OCI-M2 (cell line): ENCODE data around the gene NRARP.
"Not testable (repeated sequence)": the region's sequence is repeated elsewhere in the genome, so short reads cannot be mapped to it uniquely, and the experiment has no call there.

Experiments used
- DNase-seq: peaks from one replicate; lab custom pipeline; 2025; ENCODE audit not compliant: unreplicated experiment; lab: John Stamatoyannopoulos, UW

The NRARP gene, protein sequence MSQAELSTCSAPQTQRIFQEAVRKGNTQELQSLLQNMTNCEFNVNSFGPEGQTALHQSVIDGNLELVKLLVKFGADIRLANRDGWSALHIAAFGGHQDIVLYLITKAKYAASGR

DNA sequence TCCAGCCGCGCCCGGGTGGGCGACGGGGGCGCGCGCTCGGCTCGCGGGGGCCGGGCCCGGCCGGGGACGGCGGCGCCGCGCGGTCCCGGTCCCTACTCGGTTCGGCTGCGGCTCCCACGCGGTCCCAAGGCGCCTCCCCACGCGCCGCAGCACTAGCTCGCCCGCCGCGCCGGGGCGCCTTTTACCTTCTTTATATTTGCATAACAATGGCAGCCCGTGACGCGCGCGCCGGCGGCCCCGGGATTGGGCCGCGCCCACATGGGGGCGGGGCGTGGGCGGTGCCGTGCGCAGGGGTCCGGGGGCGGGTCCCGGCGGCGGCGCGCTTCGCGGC, at the start of gene NRARP:
Gene NRARP, minus strand, starts transcription at position 154 of the 331 bp plus-strand sequence. CDS start 343 bp downstream, outside the sequence.
- DNase-seq = no peak

GRCh38 chr9:137350696-137351584, 48.9 kb upstream of the NRARP start:
- no peak for DNase-seq

DNA sequence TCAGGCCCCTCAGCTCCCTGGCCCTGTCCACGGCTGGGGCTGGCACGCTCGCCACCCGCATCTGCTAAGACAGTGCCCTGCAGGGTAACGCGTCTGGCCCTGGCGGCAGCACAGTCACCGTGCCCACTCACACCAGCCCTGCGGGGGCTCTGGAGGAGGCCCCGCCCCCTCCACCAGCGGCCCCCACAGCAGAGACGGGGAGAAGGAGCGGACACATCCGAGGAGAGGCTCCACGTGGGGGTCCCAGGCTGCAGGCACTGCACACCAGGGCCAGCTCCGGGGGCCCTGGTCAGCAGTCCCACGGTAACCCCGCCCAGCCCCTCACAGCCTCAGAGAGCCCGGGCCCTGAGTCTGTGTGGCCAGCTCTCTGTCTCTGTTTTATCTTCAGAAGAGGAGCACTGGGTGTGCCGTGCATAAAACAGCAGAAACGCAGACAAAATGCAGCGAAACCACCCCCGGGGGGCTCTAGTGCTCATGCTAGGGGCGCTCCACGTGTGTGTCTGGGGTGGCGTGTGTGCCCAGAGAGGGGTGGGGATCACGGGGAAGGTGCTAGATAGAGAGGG, 47.5 kb upstream of the NRARP start:
- DNase-seq = no peak

DNA sequence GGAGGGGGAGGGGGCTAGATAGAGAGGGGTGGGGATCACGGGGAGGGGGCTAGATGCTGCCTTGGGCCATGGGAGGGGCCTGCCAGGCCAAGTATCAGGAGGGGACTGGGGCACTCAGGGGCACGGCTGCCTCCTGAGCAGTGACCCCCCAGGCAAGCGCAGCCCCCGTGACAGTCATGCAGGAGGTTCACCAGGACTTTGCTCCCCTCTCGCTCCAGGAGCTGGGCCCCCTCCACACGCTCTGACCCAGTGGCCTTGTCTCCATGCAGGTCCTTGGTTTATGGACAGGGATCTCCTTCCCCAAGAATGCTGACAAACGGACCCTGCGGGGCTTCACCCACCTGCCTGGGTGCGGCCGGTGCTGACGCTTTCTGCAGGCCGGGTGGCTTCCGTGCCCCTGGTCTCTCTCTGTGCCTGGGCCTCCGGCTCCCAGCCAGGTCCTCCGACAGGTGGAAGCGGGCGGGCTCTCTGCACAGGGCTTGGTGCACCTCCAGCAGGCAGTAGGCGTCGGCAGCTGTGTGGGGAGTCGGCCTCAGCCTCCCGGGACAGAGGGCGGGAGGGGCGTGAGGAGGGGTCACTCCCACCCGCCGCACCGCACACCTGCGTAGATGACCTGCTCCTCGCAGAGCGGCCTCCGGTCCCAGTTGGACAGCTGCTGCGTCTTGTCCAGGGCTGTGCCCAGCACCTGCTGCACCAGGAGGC, 46.8 kb upstream of the NRARP start:
- no peak for DNase-seq

- no peak for DNase-seq
Measured at GRCh38 chr9:137347928-137348327, 45.9 kb upstream of the NRARP start.

GRCh38 chr9:137342482-137342881, 40.4 kb upstream of the NRARP start:
- DNase-seq = no peak

DNA sequence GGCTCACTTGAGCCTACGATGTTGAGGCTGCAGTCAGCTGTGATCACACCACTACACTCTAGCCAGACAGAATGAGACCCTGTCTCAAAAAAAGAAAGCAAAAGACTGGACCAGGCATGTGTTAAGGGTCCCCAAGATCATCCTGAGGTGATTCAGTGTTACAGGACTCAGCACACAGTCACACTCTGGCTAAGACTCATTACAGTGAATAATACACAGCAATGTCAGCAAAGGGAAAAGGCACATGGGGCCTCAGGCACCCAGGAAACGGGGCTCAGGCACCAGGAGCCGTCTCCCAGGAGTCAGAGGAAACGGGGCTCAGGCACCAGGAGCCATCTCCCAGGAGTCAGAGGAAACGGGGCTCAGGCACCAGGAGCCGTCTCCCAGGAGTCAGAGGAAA, 39.2 kb upstream of the NRARP start:
- no peak for DNase-seq

- DNase-seq = not testable (repeated sequence)
Measured at GRCh38 chr9:137339908-137340462, 37.9 kb upstream of the NRARP start.

GRCh38 chr9:137339045-137339907, 37.2 kb upstream of the NRARP start:
- no peak for DNase-seq

DNA sequence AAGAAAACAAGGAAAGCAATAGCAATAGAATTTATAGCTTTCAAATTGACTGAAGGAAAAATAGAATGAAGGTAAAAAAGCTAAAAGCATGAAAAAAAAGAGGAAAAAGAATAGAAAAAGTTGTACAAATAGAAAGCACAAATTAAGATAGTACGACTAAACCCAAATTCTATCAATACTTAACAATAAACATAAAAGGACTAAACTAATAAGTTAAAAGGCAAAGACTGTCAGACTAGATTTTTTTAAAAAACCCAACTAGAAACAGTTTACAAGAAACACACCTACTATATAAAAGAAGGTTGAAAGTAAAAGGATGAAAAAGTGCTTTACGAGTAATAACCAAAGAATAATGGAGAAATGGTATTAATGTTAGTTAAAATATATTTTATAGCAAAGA, 34.7 kb upstream of the NRARP start:
- no peak for DNase-seq

DNA sequence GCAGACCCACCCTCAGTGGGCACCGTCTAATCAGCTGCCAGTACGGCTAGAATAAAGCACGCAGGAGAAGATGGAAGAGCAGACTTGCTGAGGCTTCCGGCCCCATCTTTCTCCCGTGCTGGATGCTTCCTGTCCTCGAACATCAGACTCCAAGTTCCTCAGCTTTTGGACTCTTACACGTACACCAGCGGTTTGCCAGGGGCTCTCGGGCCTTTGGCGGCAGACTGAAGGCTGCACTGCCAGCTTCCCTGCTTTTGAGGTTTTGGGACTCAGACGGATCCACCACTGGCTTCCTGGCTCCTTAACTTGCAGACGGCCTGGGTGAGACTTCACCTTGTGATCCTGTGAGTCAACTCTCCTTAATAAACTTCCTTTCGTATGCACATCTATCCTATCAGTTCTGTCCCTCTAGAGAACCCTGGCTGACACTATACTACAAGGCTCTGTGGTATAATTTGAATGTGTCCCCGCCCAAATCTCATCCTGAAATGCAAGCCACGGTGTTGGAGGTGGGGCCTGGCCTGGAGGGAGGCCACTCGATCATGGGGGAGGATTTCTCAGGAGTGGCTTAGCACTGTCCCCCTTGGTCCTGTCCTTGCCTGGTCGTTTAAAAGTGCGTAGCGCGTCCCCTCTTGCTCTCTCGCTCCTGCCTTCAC, 31.1 kb upstream of the NRARP start:
- no peak for DNase-seq

- DNase-seq = no peak
Measured at GRCh38 chr9:137331929-137332328, 29.9 kb upstream of the NRARP start.

GRCh38 chr9:137330689-137331088, 28.6 kb upstream of the NRARP start:
- DNase-seq = no peak

GRCh38 chr9:137329590-137329989, 27.5 kb upstream of the NRARP start:
- not testable (repeated sequence) for DNase-seq

DNA sequence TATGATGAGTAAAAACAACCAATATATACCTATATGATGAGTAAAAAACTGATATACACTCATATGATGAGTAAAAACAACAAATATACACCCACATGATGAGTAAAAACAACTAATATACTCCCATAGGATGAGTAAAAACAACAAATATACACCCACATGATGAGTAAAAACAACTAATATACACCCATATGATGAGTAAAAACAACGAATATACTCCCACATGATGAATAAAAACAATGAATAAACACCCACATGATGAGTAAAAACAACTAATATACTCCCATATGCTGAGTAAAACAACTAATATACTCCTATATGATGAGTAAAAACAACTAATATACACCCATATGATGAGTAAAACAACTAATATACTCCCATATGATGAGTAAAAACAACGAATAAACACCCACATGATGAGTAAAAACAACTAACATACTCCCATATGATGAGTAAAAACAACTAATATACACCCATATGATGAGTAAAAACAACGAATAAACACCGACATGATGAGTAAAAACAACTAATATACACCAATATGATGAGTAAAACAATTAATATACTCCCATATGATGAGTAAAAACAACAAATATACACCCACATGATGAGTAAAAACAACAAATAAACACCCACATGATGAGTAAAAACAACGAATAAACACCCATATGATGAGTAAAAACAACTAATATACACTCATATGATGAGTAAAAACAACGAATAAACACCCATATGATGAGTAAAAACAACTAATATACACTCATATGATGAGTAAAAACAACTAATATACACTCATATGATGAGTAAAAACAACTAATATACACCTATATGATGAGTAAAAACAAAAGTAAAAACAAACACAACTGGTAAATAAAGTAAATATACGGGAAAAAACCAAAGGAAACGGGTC, 25.8 kb upstream of the NRARP start:
- DNase-seq = not testable (repeated sequence)

DNA sequence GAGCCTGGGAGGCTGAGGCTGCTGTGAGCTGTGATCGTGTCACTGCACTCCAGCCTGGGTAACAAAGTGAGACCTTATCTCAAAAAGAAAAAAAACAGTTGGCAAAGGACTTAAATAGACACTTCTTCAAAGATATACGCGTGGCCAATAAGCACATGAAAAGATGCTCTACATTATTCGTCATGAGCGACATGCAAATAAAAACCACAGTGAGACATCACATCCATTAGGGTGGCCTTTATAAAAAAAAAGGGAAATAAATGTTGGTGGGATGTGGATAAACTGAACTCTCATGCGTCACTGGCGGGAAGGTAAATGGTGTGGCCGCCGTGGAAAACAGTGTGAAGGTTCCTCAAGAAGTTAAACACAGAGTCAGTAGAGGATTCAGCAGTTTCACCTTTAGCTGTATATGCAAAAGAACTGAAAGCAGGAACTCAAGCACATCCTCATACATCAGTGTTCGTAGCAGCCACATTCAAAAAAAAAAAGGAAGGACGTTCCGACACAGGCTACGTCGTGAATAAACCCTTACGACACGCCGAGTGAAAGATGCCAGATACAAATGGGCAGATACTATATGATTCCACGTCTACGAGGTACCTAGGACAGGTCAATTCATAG, 24.5 kb upstream of the NRARP start:
- DNase-seq = no peak

DNA sequence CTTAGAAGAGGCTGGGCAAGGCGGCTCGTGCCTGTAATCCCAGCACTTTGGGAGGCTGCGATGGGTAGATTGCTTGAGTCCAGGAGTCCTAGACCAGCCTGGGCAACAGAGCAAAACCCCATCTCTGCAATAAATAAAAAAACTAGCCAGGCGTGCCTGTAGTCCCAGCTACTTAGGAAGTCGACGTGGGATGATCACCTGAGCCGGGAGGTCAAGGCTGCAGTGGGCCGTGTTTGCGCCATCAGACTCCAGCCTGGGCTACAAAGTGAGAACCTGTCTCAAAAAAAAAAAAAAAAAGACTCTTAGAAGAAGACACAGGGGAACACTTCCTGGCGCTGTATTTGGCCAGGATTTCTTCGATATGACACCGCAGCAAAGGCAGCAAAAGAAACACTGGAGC, 23.7 kb upstream of the NRARP start:
- no peak for DNase-seq

- no peak for DNase-seq
Measured at GRCh38 chr9:137325124-137325523, 23.1 kb upstream of the NRARP start.
